GM19452 (cell line): Measurements from ENCODE around the gene GRAMD2B.

Experiments
- ATAC-seq: cut with Tn5 transposase; IDR thresholded peaks from one replicate; pipeline ENCODE4 v1.9.1; 2021; ENCODE audit not compliant: unreplicated experiment

Gene GRAMD2B

DNA sequence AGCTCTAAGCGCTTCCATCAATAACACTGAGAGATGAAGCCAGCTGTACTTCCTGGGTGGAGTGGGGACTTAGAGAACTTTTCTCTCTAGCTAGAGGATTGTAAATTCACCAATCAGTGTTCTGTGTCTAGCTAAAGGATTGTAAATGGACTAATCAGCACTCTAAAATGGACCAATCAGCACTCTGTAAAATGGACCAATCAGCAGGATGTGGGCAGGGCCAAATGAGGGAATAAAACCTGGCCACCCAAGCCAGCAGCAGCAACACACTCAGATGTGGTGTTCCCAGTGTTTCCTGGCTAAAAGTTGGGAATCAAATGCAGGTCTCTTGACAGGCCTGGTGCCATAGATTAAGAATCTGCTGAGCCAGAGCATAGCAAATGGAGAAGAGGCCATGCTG is 111.3 kb downstream of the GRAMD2B start:
- ATAC-seq: no peak

DNA sequence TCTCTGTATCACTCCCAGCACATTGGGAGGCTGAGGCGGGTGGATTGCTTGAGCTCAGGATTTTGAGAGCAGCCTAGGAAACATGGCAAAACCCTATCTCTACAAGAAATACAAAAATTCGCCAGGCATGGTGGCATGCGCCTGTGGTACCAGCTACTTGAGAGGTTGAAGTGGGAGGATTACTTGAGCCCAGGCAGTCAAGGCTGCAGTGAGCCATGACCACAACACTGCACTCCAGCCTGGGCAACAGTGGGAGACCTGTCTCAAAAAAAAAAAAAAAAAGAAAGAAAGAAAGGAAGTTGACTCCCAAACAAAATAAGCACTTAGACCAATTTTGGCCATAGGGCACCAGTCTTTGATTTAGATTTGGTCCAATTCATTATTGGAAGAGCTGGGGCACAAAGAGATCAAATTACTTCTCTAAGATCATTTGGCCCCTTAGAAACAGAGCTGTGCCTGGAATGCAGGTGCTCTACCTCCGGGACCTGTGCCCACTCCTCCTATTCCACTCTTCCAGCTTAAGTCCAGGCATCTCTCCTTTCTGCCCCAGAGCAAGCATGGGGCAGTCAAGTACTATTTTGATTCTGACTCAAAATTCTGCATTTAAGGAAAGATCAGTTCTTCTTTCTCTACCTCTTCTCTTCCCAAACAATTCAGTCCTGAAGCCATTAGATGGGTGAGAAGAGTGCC is 112.8 kb downstream of the GRAMD2B start:
- no peak for ATAC-seq

DNA sequence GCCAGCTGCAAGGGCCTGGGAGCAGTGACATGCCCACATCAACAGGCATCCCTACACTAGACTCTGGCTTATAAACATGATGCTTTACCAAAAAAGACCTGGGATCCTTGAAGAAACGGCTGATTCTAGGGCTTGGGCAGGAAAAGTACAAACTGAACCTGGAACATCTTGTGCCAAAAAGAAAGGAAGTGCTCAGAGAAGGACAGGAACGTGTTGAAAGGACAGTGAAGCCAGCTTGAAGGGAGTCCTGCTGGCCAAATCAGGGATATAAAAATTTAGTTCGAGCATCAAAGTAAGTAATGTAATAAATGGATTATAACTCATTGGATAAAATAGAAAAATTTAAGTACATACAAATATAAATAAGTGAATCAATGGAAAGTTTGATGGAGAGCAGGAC is 113.7 kb downstream of the GRAMD2B start:
- ATAC-seq: no peak

DNA sequence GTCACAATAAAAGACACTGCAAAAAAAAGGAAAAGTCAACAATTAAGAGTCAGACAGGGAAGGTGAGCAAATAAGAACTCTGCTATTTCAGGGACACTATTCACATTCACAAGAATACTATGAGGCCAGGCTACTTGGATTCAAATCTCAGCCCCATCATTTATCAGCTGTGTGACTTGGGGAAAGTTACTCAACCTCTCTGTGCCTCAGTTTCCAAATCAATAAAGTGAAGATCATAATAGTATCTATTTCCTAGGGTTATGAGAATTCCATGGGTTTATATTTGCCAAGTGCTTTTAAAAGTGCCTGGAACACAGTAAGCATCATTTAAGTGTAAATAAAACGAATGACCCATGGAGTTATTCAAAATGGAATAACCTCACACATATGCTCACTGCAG is 115.4 kb downstream of the GRAMD2B start:
- ATAC-seq: no peak

DNA sequence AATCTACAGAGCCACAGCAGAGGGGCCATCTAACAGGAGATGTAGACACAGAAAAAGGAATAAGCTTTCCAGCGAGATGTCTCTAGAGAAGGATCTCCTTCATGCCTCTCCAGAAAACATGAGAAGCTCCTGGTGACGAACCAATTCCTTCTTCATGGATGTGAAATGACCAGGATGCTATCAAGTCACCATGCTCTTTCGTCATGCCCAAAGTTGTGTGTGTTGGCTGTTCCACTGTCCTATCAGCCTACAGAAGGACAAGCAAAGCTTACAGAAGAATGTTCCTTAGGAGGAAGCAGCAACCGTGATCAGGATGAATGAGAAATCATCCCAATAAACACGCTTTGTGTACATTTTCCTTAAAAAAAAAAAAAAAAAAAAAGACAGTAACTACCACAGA is 117.4 kb downstream of the GRAMD2B start:
- no peak for ATAC-seq

DNA sequence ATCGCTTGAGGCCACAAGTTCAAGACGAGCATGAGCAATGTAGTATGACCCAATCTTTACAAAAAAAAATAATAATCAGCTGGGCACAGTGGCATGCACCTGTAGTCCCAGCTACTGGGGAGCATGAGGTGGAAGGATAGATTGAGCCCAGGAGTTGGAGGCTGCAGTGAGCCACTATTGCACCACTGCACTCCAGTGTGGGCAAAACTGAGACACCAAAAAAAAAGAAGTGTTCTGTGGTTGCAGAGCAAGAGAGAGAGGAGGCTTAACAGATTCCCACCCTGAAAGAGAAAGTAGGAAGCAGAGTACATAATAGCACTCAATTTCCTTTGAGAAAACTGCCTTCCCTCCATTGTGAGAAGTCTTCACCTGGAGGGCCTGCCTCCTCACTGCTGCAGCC is 119.2 kb downstream of the GRAMD2B start:
- no peak for ATAC-seq

DNA sequence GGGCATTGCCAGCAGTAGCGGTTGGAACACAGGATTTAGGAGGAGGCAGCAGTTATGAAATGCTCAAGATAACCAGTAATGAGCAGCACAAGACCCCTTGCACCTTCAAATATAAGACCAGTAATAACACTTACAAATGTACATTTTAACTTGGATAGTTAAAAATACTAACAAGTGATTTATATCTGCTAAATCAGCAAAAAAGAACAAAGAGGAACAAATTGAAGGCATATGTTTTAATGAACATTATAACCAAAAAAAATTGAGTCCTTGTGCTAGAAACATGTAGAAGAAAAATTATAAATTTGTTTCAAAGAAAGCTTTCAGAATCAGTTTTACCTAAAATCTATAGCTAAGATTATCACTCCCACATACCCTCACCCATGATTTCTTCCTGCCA is 119.8 kb downstream of the GRAMD2B start:
- no peak for ATAC-seq

DNA sequence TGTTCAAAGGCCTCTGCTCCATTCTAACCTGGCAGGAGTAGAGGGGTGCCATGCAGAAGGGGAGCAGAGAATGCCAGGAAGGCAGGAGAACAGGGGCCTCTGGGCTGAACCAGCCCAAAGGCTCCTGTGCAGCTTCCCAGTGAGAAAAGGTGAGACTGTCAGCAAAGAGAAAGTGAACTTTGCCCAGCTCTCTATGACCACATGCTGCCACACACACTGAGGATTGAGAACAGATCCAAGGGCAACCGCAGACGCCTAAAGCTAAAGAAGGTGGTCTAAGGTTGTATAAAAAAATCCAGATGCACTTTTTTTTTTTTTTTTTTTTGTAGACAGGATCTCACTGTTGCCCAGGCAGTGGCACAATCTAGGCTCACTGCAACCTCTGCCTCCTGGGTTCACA is 120.5 kb downstream of the GRAMD2B start:
- ATAC-seq: no peak
